Spleen (tissue), 11 donors: Measurements from ENCODE around the gene TEX2. TPM values are rescaled to one million over a fixed set of nuclear protein-coding genes. Genes with fewer than 3 reads are reported as not detected.

Experiments used
- DNase-seq: peaks from one replicate; pipeline ENCODE4 v3.0.0-alpha.2; 2020
- H3K27ac ChIP-seq, 8 donors: fragments of 200-600 bp; sonication (generic) in 7 of 8; 1 replicate in 4 of 8; 2 replicates in 4 of 8; pipeline versions ENCODE4 v1.5.0 to v1.8.0; 2016 to 2021; ENCODE audit warnings: inconsistent platforms in 4 of 8, mild to moderate bottlenecking in 4 of 8, moderate library complexity in 1 of 8
- H3K27me3 ChIP-seq, 7 donors: fragments of 200-600 bp; sonication (generic) in 6 of 7; replicated peaks in 1 of 7; 1 replicate in 4 of 7; 2 replicates in 3 of 7; pipeline versions ENCODE4 v1.5.0 to v1.8.0; 2016 to 2021; ENCODE audit warnings: inconsistent platforms in 3 of 7, mild to moderate bottlenecking in 1 of 7
- H3K36me3 ChIP-seq, 6 donors: fragments of 200-600 bp; sonication (generic) in 5 of 6; 1 replicate in 4 of 6; 2 replicates in 2 of 6; pipeline versions ENCODE4 v1.5.0 to v1.8.0; 2016 to 2021; ENCODE audit warnings: inconsistent platforms in 2 of 6
- H3K4me1 ChIP-seq, 6 donors: fragments of 200-600 bp; sonication (generic) in 5 of 6; 1 replicate in 3 of 6; 2 replicates in 3 of 6; pipeline versions ENCODE4 v1.5.0 to v1.8.0; 2016 to 2021; ENCODE audit warnings: inconsistent platforms in 3 of 6
- H3K4me3 ChIP-seq, 8 donors: fragments of 200-600 bp; sonication (generic) in 7 of 8; 1 replicate in 4 of 8; 2 replicates in 4 of 8; pipeline versions ENCODE4 v1.5.0 to v1.8.0; 2016 to 2021; ENCODE audit warnings: inconsistent platforms in 4 of 8, mild to moderate bottlenecking in 4 of 8, moderate library complexity in 2 of 8
- H3K9me3 ChIP-seq, 8 donors: fragments of 200-600 bp; sonication (generic) in 7 of 8; 1 replicate in 4 of 8; 2 replicates in 4 of 8; pipeline versions ENCODE4 v1.5.0 to v1.8.0; 2016 to 2021; ENCODE audit warnings: inconsistent platforms in 4 of 8
- POLR2A ChIP-seq, 3 donors: fragments of 450-650 bp; IDR thresholded peaks; one replicate each; pipeline ENCODE4 v1.5.1; 2017; ENCODE audit warnings: antibody characterized with exemption in 3 of 3, mild to moderate bottlenecking in 1 of 3
- POLR2AphosphoS5 ChIP-seq, 3 donors: sonication (generic); formaldehyde crosslinking; IDR thresholded peaks; one replicate each; pipeline ENCODE4 v1.5.1; 2017; ENCODE audit warnings: antibody characterized with exemption in 3 of 3
- WGBS, 5 donors: extraction: QIAGEN DNeasy Blood & Tissue Kit in 3 of 5; methylation state at CpG; one replicate each; pipeline versions ENCODE4 v1.1.5 to v1.1.7; 2013 to 2018; 5-methylcytosine and 5-hydroxymethylcytosine counted together
- intact Hi-C: fragments of 100-400 bp; cut with DNase I; formaldehyde crosslinking; loops from one replicate; pipeline ENCODE4 v1.15.0; 2023; ENCODE audit warnings: low total_unique reads
- polyA plus RNA-seq, 3 donors: library from polyadenylated mRNA; stranded (reverse); fragments of 200-250 nt; gene quantifications; one replicate each; pipeline ENCODE4 v1.2.1, GENCODE V29; 2013
- total RNA-seq, 7 donors: library from RNA; depleted of rRNA in 3 of 7; stranded (reverse); fragments of >200 nt in 3 of 7; fragmentation: NEBNext Ultra II Directional in 4 of 7; extraction: Animal tissue kit (Norgen Biotek cat#: 25700) in 4 of 7; gene quantifications; one replicate each; pipeline versions ENCODE4 v1.1.0 to v1.2.1, GENCODE V29; 2016 to 2021
- TF ChIP-seq, protein P1 (sequence below), 11 experiments: fragments of 200-600 bp in 7 of 11; fragments of 450-650 bp in 4 of 11; sonication (generic) in 4 of 11; IDR thresholded peaks in 8 of 11; conservative IDR thresholded peaks in 3 of 11; 1 replicate in 7 of 11; 2 replicates in 4 of 11; pipeline versions ENCODE4 v1.4.0 to v1.8.0; 2016 to 2021; ENCODE audit warnings: antibody characterized with exemption in 11 of 11, inconsistent platforms in 4 of 11, mild to moderate bottlenecking in 1 of 11
- donor health status: healthy with polysubstance abuse.
- donor health status: DM: no; HTN: no; CAD: no; lungs with moderate emphysema.
- donor health status: DM: no; HTN: no; CAD: no.
- donor health status: Bipolar disorder and iron deficiency.
- donor health status: healthy.
- donor health status: DM: no; HTN: no; CAD: no.
- donor health status: DM: yes; HTN: yes; CAD: no.

Gene TEX2
- total and polyA plus RNA-seq, 10 donors = 3.0 to 44.5 (median 26.7) TPM

DNA sequence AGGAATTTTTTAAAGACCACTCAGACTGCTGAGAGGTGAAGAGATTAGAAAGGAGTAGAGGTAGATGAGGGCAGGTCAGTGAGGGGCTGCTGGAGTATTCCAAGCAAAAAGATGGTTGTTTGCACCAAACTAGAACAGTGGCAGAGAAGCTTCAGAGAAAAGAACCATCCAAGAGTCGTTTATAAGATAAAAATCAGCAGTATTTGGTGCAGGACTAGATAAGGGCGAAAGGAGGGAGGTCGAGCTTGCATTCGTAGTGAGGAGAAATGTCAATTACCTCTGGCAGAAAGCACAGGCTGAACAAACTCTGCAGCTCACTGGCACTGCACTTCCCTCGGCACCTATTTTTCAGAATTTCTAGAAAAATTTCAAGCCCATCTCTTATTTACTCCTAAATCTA lies 9.6 kb downstream of the TEX2 start:
- Histone ChIP-seq H3K27ac (no peak overlapping the region), H3K4me1 (peaks cover 0 to 34% (median 6%) of the 10 kb centered on the region in 6 donors), H3K36me3 (no peaks in the 10 kb centered on the region), H3K27me3 (no peaks in the 10 kb centered on the region), H3K9me3 (no peaks in the 10 kb centered on the region), H3K4me3 (no peak overlapping the region)
- intact Hi-C loops = no loop called here
- TF ChIP-seq POLR2A (IDR thresholded peaks at IDR 0.05) (no peak), POLR2AphosphoS5 (IDR thresholded peaks at IDR 0.05) (no peak)
- no peak for DNase-seq
- 84 to 90% (median 86%) methylated on average over 5 of the region's 5 CpGs for WGBS, 5 donors

GRCh38 chr17:64252831-64253230 lies 10.2 kb downstream of the TEX2 start:
- H3K4me3 ChIP-seq = no peak overlapping the region
- H3K27me3 ChIP-seq = no peaks in the 10 kb centered on the region
- H3K36me3 ChIP-seq = no peaks in the 10 kb centered on the region
- no peaks in the 10 kb centered on the region for H3K9me3 ChIP-seq
- no peak for TF ChIP-seq POLR2AphosphoS5 (IDR thresholded peaks at IDR 0.05)
- no peak for TF ChIP-seq POLR2A (IDR thresholded peaks at IDR 0.05)
- intact Hi-C loops = no loop called here
- peaks cover 0 to 35% (median 6%) of the 10 kb centered on the region in 6 donors for H3K4me1 ChIP-seq
- 95 to 97% (median 96%) methylated on average over 1 of the region's 1 CpG for WGBS, 5 donors
- H3K27ac ChIP-seq = no peak overlapping the region
- no peak for DNase-seq

DNA sequence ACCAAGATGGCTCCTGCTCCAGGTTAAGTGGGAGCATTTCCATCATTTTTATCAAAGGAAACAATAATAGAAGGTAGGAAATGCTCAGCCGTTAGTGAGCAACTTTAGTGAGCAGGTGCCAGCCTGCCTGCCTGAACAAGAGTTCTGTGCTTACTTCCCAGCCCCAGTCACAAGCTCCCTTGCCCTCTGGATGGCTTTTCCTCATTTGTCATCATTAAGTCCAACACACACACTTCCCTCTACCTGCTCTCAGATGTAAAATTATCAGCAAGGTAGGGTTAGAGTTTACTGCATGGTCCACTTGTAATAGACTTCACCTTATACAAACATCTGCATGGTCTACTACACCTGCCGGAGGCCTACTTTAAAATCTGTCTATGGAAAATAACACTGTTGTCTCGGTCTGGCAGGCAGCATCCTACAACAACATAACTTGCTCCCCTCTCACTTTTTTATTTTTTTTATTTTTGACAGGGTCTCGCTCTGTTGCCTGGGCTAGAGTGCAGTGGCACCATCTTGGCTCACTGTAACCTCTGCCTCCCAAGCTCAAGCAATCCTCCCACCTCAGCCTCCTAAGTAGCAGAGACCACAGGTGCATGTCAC lies 12.7 kb downstream of the TEX2 start:
- H3K9me3 ChIP-seq = no peaks in the 10 kb centered on the region
- H3K27me3 ChIP-seq = no peaks in the 10 kb centered on the region
- no peak overlapping the region for H3K4me3 ChIP-seq
- H3K36me3 ChIP-seq = peaks cover 0 to 8% (median 0%) of the 10 kb centered on the region in 6 donors
- no peak for DNase-seq
- H3K27ac ChIP-seq = no peak overlapping the region
- no peak for TF ChIP-seq POLR2A (IDR thresholded peaks at IDR 0.05)
- TF ChIP-seq POLR2AphosphoS5 (IDR thresholded peaks at IDR 0.05) = no peak
- TF ChIP-seq, protein P1, sequence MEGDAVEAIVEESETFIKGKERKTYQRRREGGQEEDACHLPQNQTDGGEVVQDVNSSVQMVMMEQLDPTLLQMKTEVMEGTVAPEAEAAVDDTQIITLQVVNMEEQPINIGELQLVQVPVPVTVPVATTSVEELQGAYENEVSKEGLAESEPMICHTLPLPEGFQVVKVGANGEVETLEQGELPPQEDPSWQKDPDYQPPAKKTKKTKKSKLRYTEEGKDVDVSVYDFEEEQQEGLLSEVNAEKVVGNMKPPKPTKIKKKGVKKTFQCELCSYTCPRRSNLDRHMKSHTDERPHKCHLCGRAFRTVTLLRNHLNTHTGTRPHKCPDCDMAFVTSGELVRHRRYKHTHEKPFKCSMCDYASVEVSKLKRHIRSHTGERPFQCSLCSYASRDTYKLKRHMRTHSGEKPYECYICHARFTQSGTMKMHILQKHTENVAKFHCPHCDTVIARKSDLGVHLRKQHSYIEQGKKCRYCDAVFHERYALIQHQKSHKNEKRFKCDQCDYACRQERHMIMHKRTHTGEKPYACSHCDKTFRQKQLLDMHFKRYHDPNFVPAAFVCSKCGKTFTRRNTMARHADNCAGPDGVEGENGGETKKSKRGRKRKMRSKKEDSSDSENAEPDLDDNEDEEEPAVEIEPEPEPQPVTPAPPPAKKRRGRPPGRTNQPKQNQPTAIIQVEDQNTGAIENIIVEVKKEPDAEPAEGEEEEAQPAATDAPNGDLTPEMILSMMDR (IDR thresholded peaks at IDR 0.05 in 8 of 11, conservative IDR thresholded peaks at IDR 0.05 in 3 of 11) = no peak
- H3K4me1 ChIP-seq = peaks cover 0 to 20% (median 6%) of the 10 kb centered on the region in 6 donors
- 77 to 91% (median 88%) methylated on average over 4 of the region's 4 CpGs for WGBS, 5 donors
- intact Hi-C loops = no loop called here

GRCh38 chr17:64247836-64248235 lies 15.2 kb downstream of the TEX2 start:
- intact Hi-C loops = no loop called here

More at GRCh38 chr17:64247836-64248235, 15.2 kb downstream of the TEX2 start:
- H3K27me3 ChIP-seq = no peaks in the 10 kb centered on the region
- DNase-seq = no peak
- peaks cover 0 to 8% (median 0%) of the 10 kb centered on the region in 6 donors for H3K36me3 ChIP-seq
- peaks cover 0 to 20% (median 6%) of the 10 kb centered on the region in 6 donors for H3K4me1 ChIP-seq
- no peak overlapping the region for H3K27ac ChIP-seq
- H3K9me3 ChIP-seq = no peaks in the 10 kb centered on the region
- WGBS, 5 donors = 82 to 94% (median 92%) methylated on average over 1 of the region's 1 CpG
- TF ChIP-seq POLR2AphosphoS5 (IDR thresholded peaks at IDR 0.05) (no peak), POLR2A (IDR thresholded peaks at IDR 0.05) (no peak)
- TF ChIP-seq, protein P1 (IDR thresholded peaks at IDR 0.05 in 8 of 11, conservative IDR thresholded peaks at IDR 0.05 in 3 of 11) = no peak
- H3K4me3 ChIP-seq = no peak overlapping the region
